Neural cell (in vitro differentiated cells): Measurements from ENCODE around the gene HLA-DQA1. TPM values are rescaled to one million over a fixed set of nuclear protein-coding genes. Genes with fewer than 3 reads are reported as not detected.
"Not testable (repeated sequence)": the region's sequence is repeated elsewhere in the genome, so short reads cannot be mapped to it uniquely, and the experiment has no call there.

Experiments
- H2AFZ ChIP-seq: fragments of 200-600, 300-800 bp; sonication (generic), shearing (Covaris generic); 2 replicates; pipeline ENCODE4 v1.6.0; 2014; ENCODE audit warnings: low read depth, mild to moderate bottlenecking, antibody characterized with exemption, low read length, moderate library complexity
- H3F3A ChIP-seq: fragments of 200-600 bp; shearing (Covaris generic); 2 replicates; pipeline ENCODE4 v1.6.1; 2016; ENCODE audit warnings: mild to moderate bottlenecking, moderate library complexity, mixed read lengths, antibody characterized with exemption, low read length; ENCODE audit not compliant: insufficient read depth, poor library complexity, severe bottlenecking
- H3K27ac ChIP-seq: fragments of 200-600, 300-800 bp; sonication (generic), shearing (Covaris generic); 2 replicates; pipeline ENCODE4 v1.5.1; 2014; ENCODE audit warnings: mild to moderate bottlenecking, low read length, moderate library complexity
- H3K27me3 ChIP-seq: fragments of 300-800, 200-600 bp; sonication (generic), shearing (Covaris generic); 2 replicates; pipeline ENCODE4 v1.6.0; 2014; ENCODE audit warnings: mild to moderate bottlenecking, low read depth, low read length, moderate library complexity; ENCODE audit not compliant: insufficient read depth
- H3K36me3 ChIP-seq: fragments of 300-800, 200-600 bp; sonication (generic), shearing (Covaris generic); 2 replicates; pipeline ENCODE4 v1.5.1; 2014; ENCODE audit warnings: mild to moderate bottlenecking, antibody characterized with exemption, low read length, moderate library complexity; ENCODE audit not compliant: insufficient read depth
- H3K4me2 ChIP-seq: fragments of 300-800, 200-600 bp; sonication (generic), shearing (Covaris generic); 2 replicates; pipeline ENCODE4 v1.6.0; 2014; ENCODE audit warnings: mild to moderate bottlenecking, low read length
- H3K4me3 ChIP-seq: fragments of 300-800, 200-600 bp; sonication (generic), shearing (Covaris generic); 2 replicates; pipeline ENCODE4 v1.5.1; 2014; ENCODE audit warnings: mild to moderate bottlenecking, low read length, moderate library complexity
- H3K79me2 ChIP-seq: fragments of 200-600 bp; shearing (Covaris generic); replicated peaks from 2 replicates; pipeline ENCODE4 v1.6.0; 2014; ENCODE audit warnings: mild to moderate bottlenecking, low read length, moderate library complexity; ENCODE audit not compliant: insufficient read depth
- H3K9ac ChIP-seq: fragments of 300-800, 200-600 bp; sonication (generic), shearing (Covaris generic); 2 replicates; pipeline ENCODE4 v1.6.1; 2016; ENCODE audit warnings: mild to moderate bottlenecking, low read length, mixed read lengths
- H3K9me2 ChIP-seq: fragments of 200-600 bp; shearing (Covaris generic); 2 replicates; pipeline ENCODE4 v1.6.1; 2016; ENCODE audit warnings: mild to moderate bottlenecking, low read length, mixed read lengths; ENCODE audit not compliant: insufficient read depth
- H3K9me3 ChIP-seq: fragments of 200-600, 300-800 bp; sonication (generic), shearing (Covaris generic); 2 replicates; pipeline ENCODE4 v1.6.1; 2016; ENCODE audit warnings: mild to moderate bottlenecking, mixed run types, low read length, moderate library complexity, mixed read lengths
- H4K20me1 ChIP-seq: fragments of 200-600 bp; shearing (Covaris generic); 2 replicates; pipeline ENCODE4 v1.6.1; 2016; ENCODE audit warnings: mild to moderate bottlenecking, mixed run types; ENCODE audit not compliant: insufficient read depth
- CTCF ChIP-seq: fragments of 450-650 bp; IDR thresholded peaks from 2 replicates; pipeline ENCODE4 v1.5.1; 2014; ENCODE audit warnings: antibody characterized with exemption, mild to moderate bottlenecking, moderate library complexity; ENCODE audit not compliant: poor library complexity, severe bottlenecking
- EP300 ChIP-seq: fragments of 450-650 bp; conservative IDR thresholded peaks from 2 replicates; pipeline ENCODE4 v1.6.1; 2014; ENCODE audit warnings: antibody characterized with exemption, mild to moderate bottlenecking, moderate library complexity; ENCODE audit not compliant: poor library complexity, severe bottlenecking
- EZH2 ChIP-seq: fragments of 200-600, 300-800 bp; shearing (Covaris generic), sonication (generic); IDR thresholded peaks from 2 replicates; pipeline ENCODE4 v1.6.1; 2014; ENCODE audit warnings: antibody characterized with exemption, low read length, borderline replicate concordance, mild to moderate bottlenecking; ENCODE audit not compliant: insufficient read depth, poor library complexity, severe bottlenecking
- MXI1 ChIP-seq: fragments of 450-650 bp; conservative IDR thresholded peaks from 2 replicates; pipeline ENCODE4 v1.6.1; 2014; ENCODE audit warnings: antibody characterized with exemption, mild to moderate bottlenecking; ENCODE audit not compliant: poor library complexity, severe bottlenecking
- POLR2AphosphoS5 ChIP-seq: IDR thresholded peaks from 2 replicates; pipeline ENCODE4 v1.6.1; 2012
- RAD21 ChIP-seq: fragments of 450-650 bp; conservative IDR thresholded peaks from 2 replicates; pipeline ENCODE4 v1.6.1; 2014; ENCODE audit warnings: antibody characterized with exemption, mild to moderate bottlenecking, moderate library complexity
- REST ChIP-seq: IDR thresholded peaks from 2 replicates; pipeline ENCODE4 v1.6.1; 2012; ENCODE audit warnings: borderline replicate concordance
- SMC3 ChIP-seq: fragments of 450-650 bp; conservative IDR thresholded peaks from 2 replicates; pipeline ENCODE4 v1.6.1; 2014; ENCODE audit warnings: antibody characterized with exemption, mild to moderate bottlenecking, moderate library complexity; ENCODE audit not compliant: poor library complexity
- TAF1 ChIP-seq: IDR thresholded peaks from 2 replicates; pipeline ENCODE4 v1.6.1; 2012; ENCODE audit warnings: low read depth
- polyA plus RNA-seq: library from polyadenylated mRNA; depleted of rRNA; stranded (reverse); fragments of >200 nt; gene quantifications from 2 replicates; pipeline ENCODE4 v1.2.3, GENCODE V29; 2014

Gene HLA-DQA1
- polyA plus RNA-seq, 1 donor from 2014 or later = not detected

GRCh38 chr6:32639440-32640394, 2.5 kb downstream of the HLA-DQA1 start:
- Histone ChIP-seq H3K4me3 (no peak overlapping the region), H3K27ac (no peak overlapping the region), H3K9me3 (no peaks in the 10 kb centered on the region), H3K79me2 (no peaks in the 10 kb centered on the region), H4K20me1 (no peaks in the 10 kb centered on the region), H2AFZ (no peak overlapping the region), H3K4me2 (no peak overlapping the region), H3F3A (no peaks in the 10 kb centered on the region), H3K9ac (no peak overlapping the region), H3K9me2 (no peaks in the 10 kb centered on the region), H3K27me3 (no peaks in the 10 kb centered on the region), H3K36me3 (no peaks in the 10 kb centered on the region)
- TF ChIP-seq MXI1 = no peak
- TF ChIP-seq POLR2AphosphoS5 = no peak

GRCh38 chr6:32641122-32641521, 3.9 kb downstream of the HLA-DQA1 start:
- Histone ChIP-seq H3K36me3 (no peaks in the 10 kb centered on the region), H3K27ac (no peak overlapping the region), H2AFZ (no peak overlapping the region), H3F3A (no peaks in the 10 kb centered on the region), H3K9me3 (no peaks in the 10 kb centered on the region), H3K4me3 (no peak overlapping the region), H3K4me2 (no peak overlapping the region), H3K9ac (no peak overlapping the region), H4K20me1 (no peaks in the 10 kb centered on the region), H3K9me2 (no peaks in the 10 kb centered on the region), H3K79me2 (no peaks in the 10 kb centered on the region), H3K27me3 (no peaks in the 10 kb centered on the region)
- TF ChIP-seq TAF1 (no peak), EP300 (no peak), EZH2 (no peak), CTCF (no peak), POLR2AphosphoS5 (no peak), SMC3 (no peak), REST (no peak), RAD21 (no peak)

GRCh38 chr6:32641785-32642719, 4.8 kb downstream of the HLA-DQA1 start:
- not testable (repeated sequence) for H3F3A ChIP-seq, H3K9ac ChIP-seq, H3K9me3 ChIP-seq, H3K27me3 ChIP-seq, H3K79me2 ChIP-seq, H3K4me2 ChIP-seq, H4K20me1 ChIP-seq, H3K9me2 ChIP-seq, H3K27ac ChIP-seq, H3K4me3 ChIP-seq, H2AFZ ChIP-seq, H3K36me3 ChIP-seq
